Activated CD8-positive, alpha-beta memory T cell treated with anti-CD3 and anti-CD28 coated beads, Interleukin-2, amount 50 U/mL, for 24 hours (primary cell): Measurements from ENCODE around the gene PITPNB.

ENCODE experiments used
- DNase-seq: peaks from one replicate; pipeline ENCODE4 v3.0.0-alpha.2; 2020; ENCODE audit errors: extremely low read depth

PITPNB gene

DNA sequence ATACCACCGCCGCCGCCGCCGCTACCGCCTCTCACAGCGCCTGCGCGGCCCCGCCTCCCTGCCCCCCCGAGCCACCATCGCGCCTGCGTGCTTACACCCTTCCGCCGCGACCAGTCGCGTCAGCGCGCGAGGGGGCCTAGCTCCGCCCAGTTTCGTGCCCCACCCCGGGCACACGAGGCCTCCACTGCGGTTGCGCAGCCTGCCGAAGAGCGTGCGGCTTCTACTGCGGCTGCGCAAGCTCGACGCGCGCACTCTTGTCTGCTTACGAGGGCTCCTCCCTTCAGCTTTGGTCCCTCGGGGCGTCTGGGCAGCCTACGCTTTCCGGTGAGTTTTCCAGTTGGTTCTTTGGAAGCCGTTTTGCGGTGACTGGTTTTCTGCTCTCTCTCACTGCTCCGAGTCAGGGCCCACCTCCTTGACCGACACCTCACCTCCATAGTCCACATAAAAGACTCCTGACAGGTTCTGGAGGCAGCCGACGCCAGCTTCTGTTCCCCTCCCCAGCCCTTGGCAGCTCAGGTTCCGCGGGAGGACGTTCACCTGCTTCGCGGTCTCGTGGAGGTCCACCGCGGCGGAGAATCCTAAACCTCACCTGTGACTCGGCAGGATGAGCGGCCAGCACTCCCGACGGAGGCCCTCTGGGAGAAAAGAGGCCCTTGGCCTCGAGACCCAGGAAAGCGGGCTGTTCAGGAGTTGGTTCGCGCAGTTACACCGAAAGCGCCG, at the start of gene PITPNB:
TSS of gene PITPNB (minus strand) at position 35 of the 720 bp plus-strand sequence. CDS start 65 bp downstream, outside the sequence.
- peak; percentile 94 for DNase-seq

DNA sequence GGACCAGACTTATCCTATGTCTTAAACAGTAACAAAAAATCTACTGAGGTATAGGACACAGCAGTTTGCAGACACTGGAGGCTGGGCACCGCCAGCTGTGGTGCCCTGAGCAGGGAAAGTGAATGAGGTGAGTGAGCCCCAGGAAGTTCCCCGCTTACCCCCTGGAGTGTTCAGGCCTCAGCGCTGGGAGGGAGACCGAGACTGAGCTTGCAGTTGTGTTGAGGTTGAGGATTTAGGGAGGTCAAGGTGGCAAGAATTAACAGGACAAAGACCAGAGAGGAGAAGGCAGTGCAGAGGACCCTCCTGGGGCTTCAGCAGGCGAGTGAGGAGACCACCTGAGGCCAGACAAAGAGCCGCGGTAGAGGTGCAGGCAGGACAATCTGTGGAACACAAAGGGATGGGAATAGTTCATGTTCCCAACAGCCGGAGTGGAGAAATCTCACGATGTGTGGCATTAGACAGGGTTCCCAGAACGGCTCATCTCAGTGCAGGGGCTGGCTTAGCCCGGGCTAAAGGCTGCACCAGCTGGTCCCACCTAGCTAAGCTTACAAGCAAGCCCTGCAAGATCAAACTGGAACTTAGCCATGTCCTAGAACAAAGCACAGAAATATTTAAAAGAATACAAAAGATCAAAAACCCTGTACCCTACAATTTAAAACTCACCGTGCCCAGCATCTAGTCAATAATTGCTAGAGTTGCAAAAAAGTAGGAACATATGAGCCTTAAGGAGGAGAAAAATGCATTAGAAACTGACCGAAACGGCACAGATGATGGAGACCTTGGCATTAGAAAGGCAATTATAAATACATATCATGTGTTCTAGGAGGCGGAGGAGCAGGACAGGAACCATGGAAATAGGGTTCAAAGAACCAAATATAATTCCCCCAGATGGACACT, 47.4 kb upstream of the PITPNB start:
- DNase-seq, result no peak

DNA sequence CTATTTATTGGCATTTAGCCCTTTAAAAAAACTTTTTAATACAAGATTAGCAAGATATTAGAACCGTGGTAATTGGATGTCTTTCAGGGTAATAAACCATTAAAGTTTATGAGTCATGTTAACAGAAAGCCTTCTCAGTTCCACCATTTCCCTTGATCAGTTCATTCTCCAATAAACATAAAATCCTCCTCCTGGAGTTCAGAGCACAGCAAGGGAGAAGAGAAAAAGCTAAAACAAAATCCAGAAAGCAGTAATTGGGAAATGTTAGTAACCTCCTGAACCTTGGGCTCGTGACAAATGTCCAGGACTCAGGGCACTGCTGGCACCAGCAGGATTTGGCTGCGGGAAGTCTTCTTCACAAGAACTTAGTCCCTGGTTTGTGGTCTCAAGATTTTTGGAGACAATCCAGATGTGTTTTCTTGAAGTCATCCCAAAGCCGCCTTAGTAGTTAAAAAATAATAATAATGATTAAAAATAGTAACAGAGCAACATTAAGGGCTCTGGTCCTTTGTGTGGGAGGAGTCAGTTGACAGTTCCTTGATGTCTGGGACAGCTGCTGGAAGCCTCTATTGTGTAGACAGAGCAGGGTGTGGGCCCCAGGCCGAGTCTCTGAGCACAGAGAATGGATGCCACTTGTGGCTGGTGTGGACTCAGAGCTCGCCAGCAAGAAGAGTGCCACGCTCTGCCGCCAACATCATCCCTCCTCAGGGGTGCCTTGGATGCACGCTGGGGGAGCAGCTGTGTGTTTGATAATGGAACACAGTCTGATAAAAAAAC, 43.4 kb upstream of the PITPNB start:
- no peak for DNase-seq

DNA sequence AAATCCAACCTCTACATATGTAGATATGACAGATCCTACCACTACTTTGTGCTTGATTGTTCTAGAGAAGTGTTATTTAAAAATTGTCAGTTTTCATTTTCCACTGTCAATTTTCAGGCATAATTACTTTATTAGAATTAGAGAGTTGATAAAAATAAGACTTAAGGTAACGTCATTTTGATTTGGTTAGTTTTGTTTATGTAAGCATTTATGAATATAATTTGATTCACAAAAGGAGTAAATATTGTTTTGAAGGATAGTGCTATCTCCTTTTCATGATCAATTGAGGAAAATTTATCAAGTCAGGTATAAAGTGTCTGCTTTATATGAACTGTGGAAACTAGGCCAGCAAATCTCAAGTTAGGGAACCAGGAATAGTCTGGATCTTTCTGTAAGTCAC, 42.6 kb upstream of the PITPNB start:
- DNase-seq, result no peak

DNA sequence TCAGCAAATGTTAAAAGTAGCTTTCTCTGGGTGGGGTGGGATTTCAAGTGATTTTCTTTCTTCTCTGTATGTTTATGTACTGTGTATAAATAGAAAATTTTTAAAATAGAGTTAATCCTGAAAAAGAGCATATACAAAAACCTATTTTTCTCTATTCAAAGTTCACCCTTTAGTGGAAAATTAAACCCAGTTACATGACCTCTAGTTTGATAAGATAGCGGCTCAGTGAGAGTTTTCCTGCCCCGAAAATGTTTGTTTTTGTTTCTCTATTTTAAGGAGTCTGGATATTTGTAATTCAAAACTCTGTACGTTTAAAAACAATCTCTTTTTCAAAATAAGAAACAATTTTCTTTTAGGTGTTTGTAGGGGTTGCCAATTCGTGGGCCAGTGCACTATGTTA, 42.1 kb upstream of the PITPNB start:
- DNase-seq, result no peak

DNA sequence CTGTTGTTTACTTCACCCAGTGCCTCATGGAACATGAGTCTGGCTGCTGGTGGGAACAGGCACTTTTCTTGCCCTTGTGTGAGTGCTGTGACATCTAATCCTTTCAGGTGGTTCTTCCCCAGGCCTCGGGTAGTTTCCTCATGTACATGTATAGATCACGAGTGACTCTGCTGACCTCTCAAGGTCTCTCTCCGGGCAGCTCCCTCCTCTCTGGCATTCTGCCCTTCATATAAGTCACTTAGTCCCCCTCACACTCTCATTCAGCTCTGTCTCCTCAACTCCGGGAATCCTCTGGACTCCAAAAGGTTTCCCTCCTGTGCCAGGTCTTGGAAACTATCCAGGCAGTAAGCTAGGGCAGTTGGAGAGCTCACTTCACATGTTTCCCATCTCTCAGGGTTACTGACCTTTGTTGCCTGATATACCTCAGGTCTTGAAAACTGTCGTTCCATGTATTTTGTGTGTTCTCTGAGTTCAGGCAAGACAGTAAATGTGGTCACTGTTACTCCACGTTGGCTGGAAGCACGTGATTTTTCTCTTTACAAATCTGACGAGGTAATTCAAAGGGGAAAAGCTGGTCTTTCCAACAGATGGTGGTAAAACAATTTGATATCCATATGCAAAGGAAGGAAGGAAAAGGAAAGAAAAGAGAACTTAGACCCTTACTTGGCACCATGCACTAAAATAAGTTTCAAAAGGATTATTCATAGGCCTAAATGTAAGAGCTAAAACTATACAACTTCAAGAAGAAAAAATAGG, 40.5 kb upstream of the PITPNB start:
- no peak for DNase-seq

DNA sequence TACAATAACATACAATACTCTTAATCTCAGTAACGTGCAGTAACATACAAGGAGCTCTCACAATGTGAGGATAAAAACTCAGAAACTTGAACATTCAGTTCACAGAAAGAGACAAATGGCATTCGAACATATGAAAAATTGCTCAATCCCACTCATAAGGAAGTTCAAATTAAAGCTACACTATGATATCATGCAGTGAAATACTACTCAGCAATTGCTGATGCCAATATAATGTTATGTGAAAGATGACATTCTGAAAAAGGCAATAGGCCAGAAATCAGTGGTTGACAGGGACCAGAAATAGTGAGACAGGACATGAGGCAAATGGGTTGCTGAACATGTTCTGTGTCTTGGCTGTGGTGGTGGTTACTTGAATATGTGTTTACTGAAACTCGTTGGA, 33.7 kb upstream of the PITPNB start:
- DNase-seq, result no peak

DNA sequence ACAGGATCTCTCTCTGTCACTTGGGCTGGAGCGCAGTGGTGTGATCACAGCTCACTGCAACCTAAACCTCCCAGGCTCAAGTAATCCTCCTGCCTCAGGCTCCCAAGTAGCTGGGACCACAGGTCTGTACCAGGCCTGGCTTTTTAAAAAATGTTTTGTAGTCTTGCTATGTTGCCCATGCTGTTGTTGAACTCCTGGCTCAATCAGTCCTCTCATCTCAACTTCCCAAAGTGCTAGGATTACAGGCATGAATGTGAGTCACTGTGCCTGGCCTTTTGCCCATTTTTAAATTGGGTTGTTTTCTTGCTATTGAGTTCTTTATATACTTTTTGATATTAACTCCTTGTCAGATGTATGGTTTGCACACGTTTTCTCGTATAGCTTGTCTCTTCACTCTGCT, 33.0 kb upstream of the PITPNB start:
- DNase-seq, result no peak

DNA sequence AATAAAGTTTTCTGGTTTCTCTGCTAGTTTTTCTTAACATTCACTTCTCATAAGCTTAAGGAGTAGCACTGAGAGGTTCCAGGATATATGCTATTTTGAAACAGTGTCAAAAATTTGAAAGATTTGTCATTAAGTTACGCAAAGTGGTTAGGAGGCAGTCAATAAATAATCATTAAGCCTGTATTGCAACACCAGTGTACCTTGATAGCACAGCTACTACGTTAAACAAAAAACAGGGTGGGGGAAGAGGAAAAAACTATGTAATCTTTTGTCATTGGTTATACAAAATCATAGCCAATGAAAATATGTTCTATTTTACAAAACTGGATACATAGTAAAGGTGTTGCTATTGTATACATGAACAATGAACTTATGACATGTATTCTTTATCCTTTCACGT, 30.4 kb upstream of the PITPNB start:
- DNase-seq, result no peak

DNA sequence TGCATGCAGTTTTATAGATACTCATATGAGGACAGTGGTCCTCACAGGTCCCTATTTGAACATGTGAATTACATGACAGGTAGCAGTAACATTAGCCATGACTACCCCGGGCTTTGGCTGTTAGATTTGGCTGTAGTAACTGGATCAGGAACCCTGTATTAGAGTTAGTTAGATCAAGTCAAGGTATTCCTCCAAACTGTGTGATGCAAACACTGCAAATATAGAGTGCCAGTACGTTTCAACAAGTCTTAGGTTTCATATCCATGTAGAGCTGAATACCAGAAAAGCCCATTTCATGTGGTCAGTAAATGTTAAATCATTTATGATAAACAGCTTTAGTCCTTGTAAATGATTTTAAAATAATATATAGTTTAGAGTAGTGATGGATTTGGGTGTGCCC, 29.5 kb upstream of the PITPNB start:
- no peak for DNase-seq

DNA sequence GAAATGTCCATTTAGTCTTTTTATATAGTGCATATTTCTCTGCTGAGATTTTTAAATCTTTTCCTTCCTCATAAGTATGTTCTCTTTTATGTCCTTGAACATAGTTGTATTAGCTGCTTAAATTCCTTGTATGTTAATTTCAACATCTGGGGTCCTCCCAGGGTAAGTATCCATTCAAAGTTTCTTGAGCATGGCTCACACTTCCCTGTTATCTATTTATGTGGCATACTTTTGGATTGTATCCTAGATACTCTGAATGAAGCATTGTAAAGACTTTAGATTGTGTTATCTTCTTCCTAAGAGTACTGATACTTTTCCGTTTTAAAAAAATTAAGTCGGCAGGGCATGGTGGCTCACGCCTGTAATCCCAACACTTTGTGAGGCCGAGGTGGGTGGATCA, 28.4 kb upstream of the PITPNB start:
- no peak for DNase-seq

DNA sequence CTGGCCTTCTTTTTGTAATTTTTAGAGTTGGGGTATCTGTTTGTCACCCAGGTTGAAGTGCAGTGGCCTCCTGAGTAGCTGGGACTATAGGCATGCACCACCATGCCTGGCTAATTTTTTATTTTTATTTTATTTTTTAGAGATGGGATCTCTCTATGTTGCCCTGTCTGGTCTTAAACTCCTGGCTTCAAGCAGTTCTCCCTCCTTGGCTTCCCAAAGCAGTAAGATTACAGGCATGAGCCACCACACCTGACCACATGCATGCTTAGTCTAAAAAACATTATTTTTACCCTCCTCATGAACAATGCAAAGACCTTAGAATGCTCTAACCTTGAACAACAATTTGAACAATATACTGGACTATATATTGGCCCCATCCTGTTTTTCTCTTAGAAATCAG, 22.1 kb upstream of the PITPNB start:
- no peak for DNase-seq

DNA sequence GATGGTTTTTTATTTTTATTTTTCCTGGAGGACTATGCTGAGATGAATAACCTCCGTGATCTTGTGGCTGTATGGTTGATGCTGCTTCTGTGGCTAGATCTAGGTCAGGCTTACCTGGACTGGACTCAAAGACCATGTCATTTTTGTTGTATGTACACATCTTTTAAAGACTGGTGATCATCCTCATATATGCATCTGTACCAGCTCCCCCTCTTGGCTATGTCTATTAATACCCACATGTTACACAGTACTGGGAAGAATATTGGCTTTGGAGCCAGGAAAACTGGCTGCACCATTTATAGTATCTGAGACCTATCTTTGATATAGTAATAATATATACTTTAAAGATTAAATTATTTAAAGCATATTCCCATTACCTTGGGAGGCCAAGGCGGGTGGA, 18.4 kb upstream of the PITPNB start:
- DNase-seq, result no peak

DNA sequence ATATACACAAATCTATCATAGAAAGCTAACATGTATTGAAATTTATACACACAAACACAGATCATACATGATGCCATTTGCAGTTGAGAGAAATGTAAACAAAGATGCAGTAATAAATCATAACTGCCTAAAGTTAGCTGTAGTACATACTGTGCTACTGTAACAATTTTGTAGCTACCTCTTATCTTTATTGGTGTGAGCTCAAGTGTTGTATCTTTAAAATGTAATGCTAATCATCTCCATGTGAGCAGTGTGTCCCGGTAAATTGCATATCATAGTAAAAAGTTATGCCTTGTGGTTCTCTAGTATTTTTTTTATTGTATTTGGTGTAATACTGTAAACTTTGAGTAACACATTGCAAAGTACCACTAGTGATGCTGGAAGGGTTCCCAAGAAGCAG, 16.8 kb upstream of the PITPNB start:
- no peak for DNase-seq

DNA sequence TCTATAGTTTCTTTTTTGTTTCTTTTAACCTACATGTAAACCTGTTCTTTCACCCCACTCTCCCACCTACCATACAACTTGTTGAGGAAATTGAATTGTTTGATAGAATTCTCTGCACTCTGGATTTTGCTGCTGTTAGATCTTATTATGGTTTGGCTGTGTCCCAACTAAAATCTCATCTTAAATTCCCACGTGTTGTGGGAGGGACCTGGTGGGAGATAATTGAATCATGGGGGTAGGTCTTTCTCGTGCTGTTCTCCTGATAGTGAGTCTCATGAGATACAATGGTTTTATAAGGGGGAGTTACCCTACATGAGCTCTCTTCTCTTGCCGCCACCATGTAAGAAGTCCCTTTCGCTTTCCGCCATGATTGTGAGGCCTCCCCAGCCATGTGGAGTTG, 15.0 kb upstream of the PITPNB start:
- no peak for DNase-seq

DNA sequence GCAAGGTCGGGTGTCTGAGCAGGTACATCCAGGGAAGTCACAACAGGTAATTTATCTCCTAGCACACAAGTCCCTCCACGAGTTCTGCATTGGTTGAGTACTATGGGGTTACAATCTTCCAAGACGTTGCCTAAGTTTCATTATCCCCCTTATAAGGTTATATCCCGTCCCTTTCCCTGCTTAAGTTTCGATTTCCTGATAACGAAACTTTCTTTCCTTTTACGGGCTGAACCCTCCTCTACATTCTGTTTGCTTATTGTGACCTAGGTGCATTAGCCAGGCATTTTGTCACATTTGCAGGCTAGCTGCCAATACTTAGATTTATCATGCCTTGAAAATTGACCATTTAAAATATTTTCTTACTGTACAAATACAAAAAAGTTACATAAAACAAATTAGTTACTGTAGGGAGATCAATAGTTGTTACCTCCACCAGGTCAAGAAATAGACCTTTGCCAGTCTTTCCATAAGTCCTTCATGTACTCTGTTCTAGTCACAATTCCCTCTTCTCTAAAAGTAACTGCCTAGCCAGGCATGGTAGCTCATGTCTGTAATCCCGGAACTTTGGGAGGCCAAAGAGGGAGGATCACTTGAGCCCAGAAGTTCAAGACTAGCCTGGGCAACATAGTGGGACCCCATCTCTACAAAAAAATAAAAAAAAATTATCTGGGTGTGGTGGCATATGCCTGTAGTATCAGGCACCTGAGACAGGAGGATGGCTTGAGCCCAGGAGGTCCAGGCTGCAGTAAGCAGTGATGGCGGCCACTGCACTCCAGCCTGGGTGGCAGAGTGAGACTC, 14.3 kb upstream of the PITPNB start:
- no peak for DNase-seq

DNA sequence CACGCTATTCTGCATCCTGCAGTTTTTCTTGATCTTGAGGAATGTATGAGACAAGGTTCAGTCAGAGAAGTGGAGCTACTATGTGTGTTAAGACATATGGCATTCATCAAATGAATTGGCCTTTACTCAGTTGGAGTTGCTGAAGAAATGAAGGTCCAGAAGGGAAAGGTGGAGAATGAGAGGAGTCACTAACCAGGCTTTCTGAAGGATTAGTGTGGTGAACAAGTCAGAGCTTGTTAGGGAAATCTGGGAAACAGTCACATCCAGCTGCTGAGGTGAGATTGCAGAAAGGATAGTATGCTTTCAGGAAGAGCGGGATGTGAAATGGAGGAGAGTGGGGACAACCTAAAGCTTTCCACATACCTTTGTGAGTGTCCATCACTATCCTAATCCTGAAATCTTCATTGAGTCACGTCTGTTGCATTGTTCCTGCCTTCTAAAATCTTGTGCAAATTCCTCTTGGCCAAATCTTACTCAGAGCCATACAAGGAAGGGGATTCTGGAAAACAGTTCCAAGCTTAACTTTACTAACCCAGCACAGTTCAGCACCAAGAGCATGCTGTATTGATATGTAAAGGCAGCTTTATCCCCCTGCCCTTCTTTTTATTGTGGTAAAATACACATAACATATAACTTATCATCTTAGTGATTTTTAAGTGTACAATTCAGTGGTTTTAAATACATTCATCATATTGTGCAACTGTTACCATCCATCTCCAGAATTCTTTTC, 11.4 kb upstream of the PITPNB start:
- no peak for DNase-seq

DNA sequence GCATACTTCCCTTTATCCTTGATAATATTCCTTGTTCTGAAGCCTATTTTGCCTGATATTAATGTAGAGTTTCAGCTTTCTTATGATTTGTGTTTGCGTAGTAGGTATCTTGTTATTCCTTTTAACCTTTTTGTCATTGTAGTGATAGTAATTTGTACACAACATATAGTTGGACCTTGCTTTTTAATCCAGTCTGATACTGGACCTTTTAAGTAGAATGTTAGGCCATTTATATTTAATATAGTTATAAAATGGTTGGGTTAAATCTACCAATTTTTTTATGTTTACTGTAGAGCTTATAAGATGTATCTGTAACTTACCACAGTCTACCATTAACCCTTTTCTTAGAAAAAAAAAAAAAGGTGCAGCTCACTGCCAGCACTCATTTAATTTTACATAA, 8.6 kb upstream of the PITPNB start:
- DNase-seq, result no peak

DNA sequence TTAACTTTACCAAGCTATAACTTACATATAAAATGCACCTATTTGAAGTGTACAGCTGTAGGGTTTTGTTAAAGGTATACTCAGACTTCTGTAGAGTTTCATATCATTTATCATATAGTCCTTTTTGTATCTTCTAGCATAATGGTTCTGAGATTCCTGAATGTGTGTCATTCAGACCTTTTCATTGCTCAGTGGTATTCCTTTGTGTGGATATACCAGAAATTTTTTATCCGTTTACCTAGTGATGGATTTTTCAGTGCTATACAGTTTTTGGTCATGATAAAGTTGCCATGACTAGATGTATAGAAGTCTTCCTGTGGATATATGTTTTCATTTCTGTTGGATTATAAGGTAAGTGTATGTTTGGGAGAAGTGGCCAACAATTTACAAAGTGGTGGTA, 6.3 kb upstream of the PITPNB start:
- no peak for DNase-seq
